ENCODE measurements around the gene MPPED1.
A peak's percentile ranks its signal among the peaks of the same experiment; 100 is the strongest.

The MPPED1 gene

GRCh38 chr22:43365715-43366440, 45.9 kb upstream of the MPPED1 start:
- Histone ChIP-seq H2AFZ (ENCODE audit: low read length) (no peak overlapping the region), H3K9me2 (replicated peaks; ENCODE audit: low read depth, low read length) (no peaks in the 10 kb centered on the region), H3K9ac (ENCODE audit: low read depth, low read length, poor library complexity, severe bottlenecking) (no peak overlapping the region), H3K4me1 (ENCODE audit: insufficient read depth, low read length, poor library complexity, severe bottlenecking) (no peaks in the 10 kb centered on the region), H3F3A (ENCODE audit: low read depth) (no peaks in the 10 kb centered on the region), H3K9me3 (ENCODE audit: insufficient read depth, low read depth, low read length) (no peaks in the 10 kb centered on the region), H3K4me3 (ENCODE audit: low read length, poor library complexity, severe bottlenecking) (no peak overlapping the region), H3K36me3 (ENCODE audit: insufficient read depth, low read length) (no peaks in the 10 kb centered on the region), H3K4me2 (ENCODE audit: low read depth, low read length, poor library complexity, severe bottlenecking) (no peak overlapping the region), H3K27me3 (ENCODE audit: insufficient read depth, low read length, poor library complexity, severe bottlenecking) (no peaks in the 10 kb centered on the region), H4K20me1 (ENCODE audit: insufficient read depth, low read length, poor library complexity, severe bottlenecking) (no peaks in the 10 kb centered on the region), H3K79me2 (ENCODE audit: insufficient read depth, low read length) (no peaks in the 10 kb centered on the region)
- TF ChIP-seq EZH2phosphoT487 (IDR thresholded peaks at IDR 0.05; ENCODE audit: borderline replicate concordance) (no peak), CTCF (conservative IDR thresholded peaks at IDR 0.05; ENCODE audit: low read length) (peak; percentile 23; the same call in 1 of the 2 replicates)

GRCh38 chr22:43370036-43370435, 41.8 kb upstream of the MPPED1 start:
- Histone ChIP-seq H3K9me2 (replicated peaks; ENCODE audit: low read depth, low read length) (no peaks in the 10 kb centered on the region), H4K20me1 (ENCODE audit: insufficient read depth, low read length, poor library complexity, severe bottlenecking) (no peaks in the 10 kb centered on the region), H3K9me3 (ENCODE audit: insufficient read depth, low read depth, low read length) (no peaks in the 10 kb centered on the region; the same call in 1 of the 2 replicates), H2AFZ (ENCODE audit: low read length) (no peak overlapping the region), H3K4me3 (ENCODE audit: low read length, poor library complexity, severe bottlenecking) (no peak overlapping the region), H3F3A (ENCODE audit: low read depth) (no peaks in the 10 kb centered on the region), H3K79me2 (ENCODE audit: insufficient read depth, low read length) (no peaks in the 10 kb centered on the region), H3K4me2 (ENCODE audit: low read depth, low read length, poor library complexity, severe bottlenecking) (no peak overlapping the region), H3K4me1 (ENCODE audit: insufficient read depth, low read length, poor library complexity, severe bottlenecking) (no peaks in the 10 kb centered on the region), H3K27me3 (ENCODE audit: insufficient read depth, low read length, poor library complexity, severe bottlenecking) (peaks cover 9% of the 10 kb centered on the region), H3K36me3 (ENCODE audit: insufficient read depth, low read length) (no peaks in the 10 kb centered on the region), H3K9ac (ENCODE audit: low read depth, low read length, poor library complexity, severe bottlenecking) (no peak overlapping the region)
- TF ChIP-seq CTCF (conservative IDR thresholded peaks at IDR 0.05; ENCODE audit: low read length) (no peak), EZH2phosphoT487 (IDR thresholded peaks at IDR 0.05; ENCODE audit: borderline replicate concordance) (no peak)

GRCh38 chr22:43375951-43376455, 35.8 kb upstream of the MPPED1 start:
- H3K9me3 ChIP-seq (ENCODE audit: insufficient read depth, low read depth, low read length), result no peaks in the 10 kb centered on the region; the same call in 1 of the 2 replicates
- no peaks in the 10 kb centered on the region for H3K9me2 ChIP-seq (replicated peaks; ENCODE audit: low read depth, low read length)
- H3K79me2 ChIP-seq (ENCODE audit: insufficient read depth, low read length), result no peaks in the 10 kb centered on the region
- H3K9ac ChIP-seq (ENCODE audit: low read depth, low read length, poor library complexity, severe bottlenecking), result no peak overlapping the region
- H3K36me3 ChIP-seq (ENCODE audit: insufficient read depth, low read length), result no peaks in the 10 kb centered on the region
- H3K4me2 ChIP-seq (ENCODE audit: low read depth, low read length, poor library complexity, severe bottlenecking), result peak overlapping the region; percentile 76
- peaks cover 6% of the 10 kb centered on the region for H3F3A ChIP-seq (ENCODE audit: low read depth)
- peaks cover 11% of the 10 kb centered on the region for H3K27me3 ChIP-seq (ENCODE audit: insufficient read depth, low read length, poor library complexity, severe bottlenecking)
- no peak overlapping the region for H2AFZ ChIP-seq (ENCODE audit: low read length)
- H3K4me3 ChIP-seq (ENCODE audit: low read length, poor library complexity, severe bottlenecking), result no peak overlapping the region
- H4K20me1 ChIP-seq (ENCODE audit: insufficient read depth, low read length, poor library complexity, severe bottlenecking), result no peaks in the 10 kb centered on the region
- TF ChIP-seq EZH2phosphoT487 (IDR thresholded peaks at IDR 0.05; ENCODE audit: borderline replicate concordance) (no peak), CTCF (conservative IDR thresholded peaks at IDR 0.05; ENCODE audit: low read length) (no peak)
- H3K4me1 ChIP-seq (ENCODE audit: insufficient read depth, low read length, poor library complexity, severe bottlenecking), result peaks cover 29% of the 10 kb centered on the region

All from Loucy (cell line).